ENCODE measurements around the gene IL15.

DNA sequence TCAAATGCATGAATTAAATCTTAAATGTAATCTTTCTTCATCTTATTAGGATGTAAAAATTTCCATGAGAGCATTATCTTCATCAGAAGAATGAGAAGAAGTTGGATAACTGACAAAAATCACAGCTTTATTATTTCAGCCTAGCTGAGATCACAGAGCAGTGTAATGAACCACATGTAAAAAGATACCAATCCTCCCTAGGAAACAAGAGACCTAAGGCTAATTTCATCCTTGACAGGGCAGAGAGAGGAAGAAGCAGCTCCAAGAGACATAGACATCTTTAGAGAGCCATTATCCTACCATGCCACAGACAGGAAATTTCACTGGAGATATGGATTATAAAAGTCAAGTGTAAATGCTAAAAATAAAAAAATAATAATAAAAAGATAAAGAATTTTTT, 40.9 kb upstream of the IL15 start:
- TF ChIP-seq CTCF (IDR thresholded peaks at IDR 0.05) (no peak), POLR2A (IDR thresholded peaks at IDR 0.05) (no peak)
